NCI-H526 treated with DMSO at 0.1 percent for 48 hours (cell line): ENCODE measurements around the gene ADPGK.
"Not testable (repeated sequence)": the region's sequence is repeated elsewhere in the genome, so short reads cannot be mapped to it uniquely, and the experiment has no call there.

Source experiments
- DNase-seq: peaks from one replicate; lab custom pipeline; 2025; lab: John Stamatoyannopoulos, UW

The ADPGK gene

GRCh38 chr15:72783640-72784455 lies at the start of gene ADPGK:
Gene ADPGK, minus strand, starts transcription at chr15:72783758. Its CDS starts 67 bp downstream, at chr15:72783691.
- peak; percentile 81 for DNase-seq

GRCh38 chr15:72827226-72827625 lies 43.7 kb upstream of the ADPGK start:
- no peak for DNase-seq

- no peak for DNase-seq
Observed at GRCh38 chr15:72826611-72827010, 43.1 kb upstream of the ADPGK start.

- DNase-seq: no peak
Observed at GRCh38 chr15:72825829-72826228, 42.3 kb upstream of the ADPGK start.

- no peak for DNase-seq
Observed at GRCh38 chr15:72824781-72825180, 41.2 kb upstream of the ADPGK start.

GRCh38 chr15:72824112-72824511 lies 40.6 kb upstream of the ADPGK start:
- DNase-seq: no peak

- DNase-seq: no peak
Observed at GRCh38 chr15:72820278-72820677, 36.7 kb upstream of the ADPGK start.

- no peak for DNase-seq
Observed at GRCh38 chr15:72818632-72819031, 35.1 kb upstream of the ADPGK start.

GRCh38 chr15:72813345-72814004 lies 29.9 kb upstream of the ADPGK start:
- no peak for DNase-seq

- no peak for DNase-seq
Observed at GRCh38 chr15:72809329-72809728, 25.8 kb upstream of the ADPGK start.

- not testable (repeated sequence) for DNase-seq
Observed at GRCh38 chr15:72807346-72807745, 23.8 kb upstream of the ADPGK start.

GRCh38 chr15:72803006-72803405 lies 19.4 kb upstream of the ADPGK start:
- no peak for DNase-seq

GRCh38 chr15:72801590-72802325 lies 18.2 kb upstream of the ADPGK start:
- no peak for DNase-seq

- no peak for DNase-seq
Observed at GRCh38 chr15:72800833-72801481, 17.4 kb upstream of the ADPGK start.

GRCh38 chr15:72797834-72798233 lies 14.3 kb upstream of the ADPGK start:
- DNase-seq: no peak

GRCh38 chr15:72797338-72797689 lies 13.8 kb upstream of the ADPGK start:
- no peak for DNase-seq

- DNase-seq: peak; percentile 13
Observed at GRCh38 chr15:72796515-72797337, 13.2 kb upstream of the ADPGK start.

GRCh38 chr15:72796210-72796514 lies 12.6 kb upstream of the ADPGK start:
- DNase-seq: no peak

- no peak for DNase-seq
Observed at GRCh38 chr15:72793766-72794660, 10.5 kb upstream of the ADPGK start.

- no peak for DNase-seq
Observed at GRCh38 chr15:72792431-72792830, 8.9 kb upstream of the ADPGK start.
